Kidney capillary endothelial cell (primary cell): ENCODE data around the gene KDSR.

Experiments
- DNase-seq: peaks from one replicate; pipeline ENCODE4 v3.0.0-alpha.2; 2018; ENCODE audit warnings: low spot score

Gene KDSR

GRCh38 chr18:63321291-63321690, 45.7 kb downstream of the KDSR start:
- DNase-seq = no peak

GRCh38 chr18:63320975-63321265, 46.1 kb downstream of the KDSR start:
- DNase-seq = no peak

GRCh38 chr18:63320123-63320974, 46.7 kb downstream of the KDSR start:
- DNase-seq = peak; percentile 63

GRCh38 chr18:63319383-63320122, 47.5 kb downstream of the KDSR start, which contains the start of gene BCL2:
BCL2 (minus strand) TSS chr18:63319769.
- peak; percentile 30 for DNase-seq

- no peak for DNase-seq
Observed at GRCh38 chr18:63318889-63319382, 48.1 kb downstream of the KDSR start.

- peak; percentile 20 for DNase-seq
Observed at GRCh38 chr18:63317982-63318888, 48.8 kb downstream of the KDSR start.

- DNase-seq = no peak
Observed at GRCh38 chr18:63317556-63317946, 49.5 kb downstream of the KDSR start.

GRCh38 chr18:63316612-63317555, 50.1 kb downstream of the KDSR start:
- peak; percentile 43 for DNase-seq

- DNase-seq = no peak
Observed at GRCh38 chr18:63315876-63316275, 51.1 kb downstream of the KDSR start.

GRCh38 chr18:63315131-63315662, 51.8 kb downstream of the KDSR start:
- DNase-seq = no peak

- DNase-seq = no peak
Observed at GRCh38 chr18:63314062-63314790, 52.8 kb downstream of the KDSR start.

GRCh38 chr18:63313396-63313917, 53.5 kb downstream of the KDSR start:
- no peak for DNase-seq

GRCh38 chr18:63312737-63313395, 54.1 kb downstream of the KDSR start:
- DNase-seq = no peak

GRCh38 chr18:63312019-63312409, 55.0 kb downstream of the KDSR start:
- DNase-seq = no peak

- DNase-seq = no peak
Observed at GRCh38 chr18:63311118-63312018, 55.6 kb downstream of the KDSR start.

- no peak for DNase-seq
Observed at GRCh38 chr18:63309422-63309821, 57.6 kb downstream of the KDSR start.

- DNase-seq = no peak
Observed at GRCh38 chr18:63307551-63308200, 59.3 kb downstream of the KDSR start.
